ENCODE data around the gene SLIT3.

The SLIT3 gene

GRCh38 chr5:169174923-169175322, 126.0 kb downstream of the SLIT3 start:
- DNase-seq (ENCODE audit: low read depth in 2 of 2): no peak

GRCh38 chr5:169173372-169173771, 127.6 kb downstream of the SLIT3 start:
- DNase-seq (ENCODE audit: low read depth in 2 of 2): no peak

- no peak for DNase-seq (ENCODE audit: low read depth in 2 of 2)
Measured at GRCh38 chr5:169171515-169171914, 129.4 kb downstream of the SLIT3 start.

- DNase-seq (ENCODE audit: low read depth in 2 of 2): no peak
Measured at GRCh38 chr5:169169783-169170182, 131.2 kb downstream of the SLIT3 start.

- no peak for DNase-seq (ENCODE audit: low read depth in 2 of 2)
Measured at GRCh38 chr5:169168280-169168679, 132.7 kb downstream of the SLIT3 start.

- DNase-seq (ENCODE audit: low read depth in 2 of 2): no peak
Measured at GRCh38 chr5:169166078-169166477, 134.9 kb downstream of the SLIT3 start.

- DNase-seq (ENCODE audit: low read depth in 2 of 2): no peak
Measured at GRCh38 chr5:169165052-169165451, 135.9 kb downstream of the SLIT3 start.

GRCh38 chr5:169164481-169164925, 136.4 kb downstream of the SLIT3 start:
- DNase-seq (ENCODE audit: low read depth in 2 of 2): no peak

GRCh38 chr5:169162407-169162806, 138.5 kb downstream of the SLIT3 start:
- no peak for DNase-seq (ENCODE audit: low read depth in 2 of 2)

- no peak for DNase-seq (ENCODE audit: low read depth in 2 of 2)
Measured at GRCh38 chr5:169161022-169161680, 139.8 kb downstream of the SLIT3 start.

GRCh38 chr5:169160405-169160901, 140.5 kb downstream of the SLIT3 start:
- DNase-seq (ENCODE audit: low read depth in 2 of 2): no peak

GRCh38 chr5:169158764-169159163, 142.2 kb downstream of the SLIT3 start:
- DNase-seq (ENCODE audit: low read depth in 2 of 2): no peak

GRCh38 chr5:169157064-169157463, 143.9 kb downstream of the SLIT3 start:
- DNase-seq (ENCODE audit: low read depth in 2 of 2): no peak

GRCh38 chr5:169154679-169155078, 146.3 kb downstream of the SLIT3 start:
- no peak for DNase-seq (ENCODE audit: low read depth in 2 of 2)

- no peak for DNase-seq (ENCODE audit: low read depth in 2 of 2)
Measured at GRCh38 chr5:169153405-169153804, 147.5 kb downstream of the SLIT3 start.

GRCh38 chr5:169152946-169153345, 148.0 kb downstream of the SLIT3 start:
- DNase-seq (ENCODE audit: low read depth in 2 of 2): no peak

GRCh38 chr5:169152453-169152852, 148.5 kb downstream of the SLIT3 start:
- no peak for DNase-seq (ENCODE audit: low read depth in 2 of 2)

GRCh38 chr5:169151051-169151805, 149.7 kb downstream of the SLIT3 start:
- DNase-seq (ENCODE audit: low read depth in 2 of 2): no peak

GRCh38 chr5:169150108-169150507, 150.8 kb downstream of the SLIT3 start:
- DNase-seq (ENCODE audit: low read depth in 2 of 2): no peak

GRCh38 chr5:169149317-169149716, 151.6 kb downstream of the SLIT3 start:
- no peak for DNase-seq (ENCODE audit: low read depth in 2 of 2)

GRCh38 chr5:169148138-169148740, 152.7 kb downstream of the SLIT3 start:
- no peak for DNase-seq (ENCODE audit: low read depth in 2 of 2)

GRCh38 chr5:169147534-169147933, 153.4 kb downstream of the SLIT3 start:
- DNase-seq (ENCODE audit: low read depth in 2 of 2): no peak

- no peak for DNase-seq (ENCODE audit: low read depth in 2 of 2)
Measured at GRCh38 chr5:169146158-169146557, 154.8 kb downstream of the SLIT3 start.
